Occipital lobe (tissue), 2 donors: ENCODE data around the gene ODC1. TPM values are rescaled to one million over a fixed set of nuclear protein-coding genes. Genes with fewer than 3 reads are reported as not detected.
"Not testable (repeated sequence)": the region's sequence is repeated elsewhere in the genome, so short reads cannot be mapped to it uniquely, and the experiment has no call there.

Experiments
- DNase-seq: peaks from one replicate; lab custom pipeline; 2025; lab: John Stamatoyannopoulos, UW
- total RNA-seq: library from RNA; depleted of rRNA; stranded (reverse); fragments of >200 nt; gene quantifications from one replicate; pipeline ENCODE4 v1.2.3, GENCODE V29; 2014

Gene ODC1
- total RNA-seq, 1 donor from 2014 or later, result 167 TPM

GRCh38 chr2:10453905-10454298, 5.8 kb upstream of the ODC1 start:
- no peak for DNase-seq

GRCh38 chr2:10452956-10453904, 5.1 kb upstream of the ODC1 start:
- DNase-seq, result no peak

- no peak for DNase-seq
Observed at GRCh38 chr2:10452312-10452711, 4.2 kb upstream of the ODC1 start.

- DNase-seq, result no peak
Observed at GRCh38 chr2:10451819-10452218, 3.7 kb upstream of the ODC1 start.

- DNase-seq, result no peak
Observed at GRCh38 chr2:10449838-10450691, 1.9 kb upstream of the ODC1 start.

- DNase-seq, result no peak
Observed at GRCh38 chr2:10449486-10449831, 1.3 kb upstream of the ODC1 start.

GRCh38 chr2:10448576-10449485, 704 bp upstream of the ODC1 start:
- no peak for DNase-seq

- DNase-seq, result peak; percentile 35
Observed at GRCh38 chr2:10447300-10447894, 730 bp downstream of the ODC1 start.

GRCh38 chr2:10446631-10447030, 1.5 kb downstream of the ODC1 start:
- no peak for DNase-seq

- DNase-seq, result no peak
Observed at GRCh38 chr2:10444463-10444862, 3.7 kb downstream of the ODC1 start.

GRCh38 chr2:10442469-10443126, 5.5 kb downstream of the ODC1 start:
- not testable (repeated sequence) for DNase-seq

GRCh38 chr2:10441948-10442347, 6.2 kb downstream of the ODC1 start:
- no peak for DNase-seq

GRCh38 chr2:10440736-10441135, 7.4 kb downstream of the ODC1 start:
- no peak for DNase-seq

- DNase-seq, result no peak
Observed at GRCh38 chr2:10439971-10440370, 8.2 kb downstream of the ODC1 start.

- DNase-seq, result no peak
Observed at GRCh38 chr2:10439185-10439879, 8.8 kb downstream of the ODC1 start.

GRCh38 chr2:10438688-10439087, 9.4 kb downstream of the ODC1 start:
- no peak for DNase-seq

- no peak for DNase-seq
Observed at GRCh38 chr2:10437806-10438205, 10.3 kb downstream of the ODC1 start.

GRCh38 chr2:10436583-10437110, 11.5 kb downstream of the ODC1 start:
- DNase-seq, result no peak

- DNase-seq, result no peak
Observed at GRCh38 chr2:10435820-10436204, 12.3 kb downstream of the ODC1 start.
